Lung (tissue), 12 donors: ENCODE results near the gene DNM2. TPM values are rescaled to one million over a fixed set of nuclear protein-coding genes. Genes with fewer than 3 reads are reported as not detected.

Experiments
- ATAC-seq: fragments of 200-7000 bp; cut with Tn5 transposase; one replicate; pipeline ENCODE4 v1.9.1; 2020; ENCODE audit warnings: moderate number of reproducible peaks; ENCODE audit not compliant: insufficient read depth, low FRiP score
- DNase-seq, 3 donors: peaks; one replicate each; pipeline ENCODE4 v3.0.0-alpha.2; 2013 to 2017
- H3K27ac ChIP-seq, 2 donors: one replicate each; pipeline ENCODE4 v1.5.1; 2013; ENCODE audit warnings: mild to moderate bottlenecking in 2 of 2, moderate library complexity in 2 of 2, control low read depth in 1 of 2, inconsistent platforms in 1 of 2, low read depth in 1 of 2, low read length in 1 of 2
- H3K27me3 ChIP-seq, 3 donors: one replicate each; pipeline ENCODE4 v1.5.1; 2013; ENCODE audit warnings: low read length in 2 of 3; ENCODE audit not compliant: control insufficient read depth in 3 of 3, insufficient read depth in 3 of 3
- H3K36me3 ChIP-seq, 4 donors: one replicate each; pipeline ENCODE4 v1.5.1; 2013; ENCODE audit warnings: low read length in 4 of 4, mild to moderate bottlenecking in 1 of 4, moderate library complexity in 1 of 4; ENCODE audit not compliant: control insufficient read depth in 4 of 4, insufficient read depth in 4 of 4
- H3K4me1 ChIP-seq, 5 donors: one replicate each; pipeline ENCODE4 v1.5.1; 2013; ENCODE audit warnings: low read length in 5 of 5, mild to moderate bottlenecking in 2 of 5, moderate library complexity in 1 of 5; ENCODE audit not compliant: control insufficient read depth in 5 of 5, insufficient read depth in 5 of 5
- H3K4me3 ChIP-seq: one replicate; pipeline ENCODE4 v1.5.1; 2013; ENCODE audit warnings: mild to moderate bottlenecking, control low read depth, moderate library complexity
- H3K9ac ChIP-seq, 2 donors: one replicate each; pipeline ENCODE4 v1.5.1; 2013; ENCODE audit warnings: low read length in 2 of 2, control low read depth in 1 of 2; ENCODE audit not compliant: insufficient read depth in 1 of 2
- H3K9me3 ChIP-seq, 4 donors: one replicate each; pipeline ENCODE4 v1.5.1; 2013; ENCODE audit warnings: low read length in 3 of 4, mild to moderate bottlenecking in 1 of 4, moderate library complexity in 1 of 4; ENCODE audit not compliant: control insufficient read depth in 4 of 4, insufficient read depth in 3 of 4
- WGBS, 2 donors: extraction: QIAGEN DNeasy Blood & Tissue Kit; methylation state at CpG; one replicate each; pipeline ENCODE4 v1.1.7; 2013; 5-methylcytosine and 5-hydroxymethylcytosine counted together
- polyA plus RNA-seq, 2 donors: library from polyadenylated mRNA; stranded (reverse); fragments of 200-250 nt; gene quantifications; one replicate each; pipeline ENCODE4 v1.2.1, GENCODE V29; 2013
- total RNA-seq, 2 donors: library from RNA; depleted of rRNA in 1 of 2; stranded (reverse); fragments of >200 nt in 1 of 2; gene quantifications; one replicate each; pipeline ENCODE4 v1.2.1, GENCODE V29; 2014 to 2021
- TF ChIP-seq, protein P1 (sequence below): IDR thresholded peaks from 2 replicates; pipeline ENCODE4 v1.5.1; 2012; ENCODE audit warnings: mild to moderate bottlenecking; ENCODE audit errors: control extremely low read depth, extremely low read depth
- donor health status: control.
- donor health status: control.
- donor health status: Bipolar disorder and iron deficiency.
- donor health status: healthy.
- donor health status: DM: yes; HTN: yes; CAD: no.

Gene DNM2
- total and polyA plus RNA-seq, 4 donors, result 172 to 277 (median 204) TPM

GRCh38 chr19:10828981-10829821, 111.3 kb downstream of the DNM2 start:
- Histone ChIP-seq H3K9ac (no peak overlapping the region), H3K27ac (no peak overlapping the region), H3K4me3 (no peak overlapping the region), H3K36me3 (peaks cover 6 to 67% (median 21%) of the 10 kb centered on the region in 4 donors), H3K9me3 (no peaks in the 10 kb centered on the region), H3K27me3 (no peaks in the 10 kb centered on the region), H3K4me1 (no peaks in the 10 kb centered on the region)
- WGBS, 2 donors, result 92 to 94% methylated on average over 26 of the region's 26 CpGs
- DNase-seq, result no peak
- TF ChIP-seq, protein P1, sequence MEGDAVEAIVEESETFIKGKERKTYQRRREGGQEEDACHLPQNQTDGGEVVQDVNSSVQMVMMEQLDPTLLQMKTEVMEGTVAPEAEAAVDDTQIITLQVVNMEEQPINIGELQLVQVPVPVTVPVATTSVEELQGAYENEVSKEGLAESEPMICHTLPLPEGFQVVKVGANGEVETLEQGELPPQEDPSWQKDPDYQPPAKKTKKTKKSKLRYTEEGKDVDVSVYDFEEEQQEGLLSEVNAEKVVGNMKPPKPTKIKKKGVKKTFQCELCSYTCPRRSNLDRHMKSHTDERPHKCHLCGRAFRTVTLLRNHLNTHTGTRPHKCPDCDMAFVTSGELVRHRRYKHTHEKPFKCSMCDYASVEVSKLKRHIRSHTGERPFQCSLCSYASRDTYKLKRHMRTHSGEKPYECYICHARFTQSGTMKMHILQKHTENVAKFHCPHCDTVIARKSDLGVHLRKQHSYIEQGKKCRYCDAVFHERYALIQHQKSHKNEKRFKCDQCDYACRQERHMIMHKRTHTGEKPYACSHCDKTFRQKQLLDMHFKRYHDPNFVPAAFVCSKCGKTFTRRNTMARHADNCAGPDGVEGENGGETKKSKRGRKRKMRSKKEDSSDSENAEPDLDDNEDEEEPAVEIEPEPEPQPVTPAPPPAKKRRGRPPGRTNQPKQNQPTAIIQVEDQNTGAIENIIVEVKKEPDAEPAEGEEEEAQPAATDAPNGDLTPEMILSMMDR, result no peak
- ATAC-seq, result no peak

DNA sequence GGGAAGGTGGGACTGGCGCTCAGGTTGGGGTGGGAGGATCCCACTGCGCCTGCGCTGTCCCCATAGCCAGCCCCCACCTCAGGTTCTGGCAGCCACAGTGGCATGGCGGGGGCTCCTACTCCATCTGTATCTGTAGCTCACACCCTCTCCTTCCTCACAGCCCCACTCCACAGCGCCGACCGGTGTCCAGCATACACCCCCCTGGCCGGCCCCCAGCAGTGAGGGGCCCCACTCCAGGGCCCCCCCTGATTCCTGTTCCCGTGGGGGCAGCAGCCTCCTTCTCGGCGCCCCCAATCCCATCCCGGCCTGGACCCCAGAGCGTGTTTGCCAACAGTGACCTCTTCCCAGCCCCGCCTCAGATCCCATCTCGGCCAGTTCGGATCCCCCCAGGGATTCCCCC, 112.1 kb downstream of the DNM2 start:
- TF ChIP-seq, protein P1, result no peak
- H3K27me3 ChIP-seq, result no peaks in the 10 kb centered on the region
- no peak overlapping the region for H3K9ac ChIP-seq
- no peak overlapping the region for H3K4me3 ChIP-seq
- H3K9me3 ChIP-seq, result no peaks in the 10 kb centered on the region
- 93 to 96% methylated on average over 14 to 16 of the region's 16 CpGs for WGBS, 2 donors
- ATAC-seq (no peak), DNase-seq (no peak)
- H3K27ac ChIP-seq, result no peak overlapping the region
- H3K36me3 ChIP-seq, result peaks cover 6 to 59% (median 16%) of the 10 kb centered on the region in 4 donors
- no peaks in the 10 kb centered on the region for H3K4me1 ChIP-seq

GRCh38 chr19:10830370-10830769, 112.5 kb downstream of the DNM2 start:
- H3K4me1 ChIP-seq, result peaks cover 0 to 3% (median 0%) of the 10 kb centered on the region in 5 donors
- H3K27ac ChIP-seq, result no peak overlapping the region

More at GRCh38 chr19:10830370-10830769, 112.5 kb downstream of the DNM2 start:
- 88% methylated on average over 7 of the region's 7 CpGs for whole genome bisulfite sequencing, 2 donors
- ATAC-seq (no peak), DNase-seq (no peak)
- no peaks in the 10 kb centered on the region for H3K9me3 ChIP-seq
- H3K36me3 ChIP-seq, result peaks cover 6 to 58% (median 16%) of the 10 kb centered on the region in 4 donors
- no peaks in the 10 kb centered on the region for H3K27me3 ChIP-seq
- H3K4me3 ChIP-seq, result no peak overlapping the region
- TF ChIP-seq, protein P1, result no peak
- H3K9ac ChIP-seq, result no peak overlapping the region
